K562 (cell line): ENCODE measurements around the gene SLC36A1. TPM values are rescaled to one million over a fixed set of nuclear protein-coding genes. Genes with fewer than 3 reads are reported as not detected.

Source experiments
- ASH1L ChIP-seq: fragments of 450-650 bp; IDR thresholded peaks from 2 replicates; pipeline ENCODE4 v1.6.1; 2018; ENCODE audit warnings: borderline replicate concordance, mild to moderate bottlenecking, low read depth; ENCODE audit not compliant: partially characterized antibody
- ELF1 ChIP-seq: fragments of 200-800 bp; sonication (Bioruptor generic); IDR thresholded peaks from 2 replicates; pipeline ENCODE4 v1.6.1; 2016; ENCODE audit warnings: missing genetic modification characterization, missing compliant biosample characterization
- HNRNPLL ChIP-seq: fragments of 200-400 bp; formaldehyde crosslinking; IDR thresholded peaks from 2 replicates; pipeline ENCODE4 v1.6.1; 2017; ENCODE audit warnings: low read length, low read depth, mild to moderate bottlenecking; ENCODE audit not compliant: poor library complexity, severe bottlenecking
- KDM2B ChIP-seq: fragments of 250-450 bp; sonication (Bioruptor Pico); IDR thresholded peaks from 2 replicates; pipeline ENCODE4 v1.8.0; 2021; ENCODE audit warnings: mild to moderate bottlenecking, moderate library complexity
- POLR3G ChIP-seq: IDR thresholded peaks from 2 replicates; pipeline ENCODE4 v1.6.1; 2011; ENCODE audit not compliant: insufficient read length, insufficient replicate concordance; ENCODE audit errors: extremely low read depth
- SIN3A ChIP-seq, 2 experiments: fragments of 150-350 bp in 1 of 2; IDR thresholded peaks; 2 replicates each; pipeline ENCODE4 v1.6.1; 2011 to 2016; ENCODE audit warnings: borderline replicate concordance in 2 of 2, low read depth in 2 of 2, low read length in 2 of 2, mild to moderate bottlenecking in 2 of 2, moderate library complexity in 2 of 2; ENCODE audit not compliant: control insufficient read depth in 1 of 2
- SIRT6 ChIP-seq: IDR thresholded peaks from one replicate; pipeline ENCODE4 v1.6.1; 2012; ENCODE audit warnings: low read depth, mild to moderate bottlenecking, control low read depth, inconsistent platforms, low read length, moderate library complexity
- ZFP1 ChIP-seq: fragments of 450-650 bp; formaldehyde crosslinking; IDR thresholded peaks from 2 replicates; pipeline ENCODE4 v1.4.0; 2020; ENCODE audit warnings: mild to moderate bottlenecking, mixed read lengths
- ZNF232 ChIP-seq: sonication (generic); formaldehyde crosslinking; IDR thresholded peaks from 2 replicates; pipeline ENCODE4 v1.8.0; 2022; ENCODE audit warnings: mild to moderate bottlenecking, missing genetic modification reagents
- polyA plus RNA-seq, 8 experiments: library from polyadenylated mRNA; depleted of rRNA in 4 of 8; stranded (reverse) in 5 of 8; unstranded in 3 of 8; fragments of >200 nt; fragmentation: Nextera tagmentation in 2 of 8; fragmentation: Illumina TruSeq in 1 of 8; extraction: Ambion mirVana in 2 of 8; extraction: Trizol in 1 of 8; gene quantifications; 2 replicates each; pipeline versions ENCODE4 v1.2.1 to v1.2.3, GENCODE V29; 2011 to 2014; ENCODE audit warnings: inconsistent platforms in 1 of 8, missing spikeins in 1 of 8
- total RNA-seq, 7 experiments: library from RNA; depleted of rRNA in 6 of 7; stranded (reverse); fragments of >200 nt in 6 of 7; fragmentation: Illumina TruSeq in 2 of 7; extraction: Trizol in 2 of 7; gene quantifications; 2 replicates each; pipeline versions ENCODE4 v1.2.1 to v1.2.3, GENCODE V29; 2011 to 2021; ENCODE audit warnings: low replicate concordance in 1 of 7
- TF ChIP-seq, protein P1 (sequence below): fragments of 250-450 bp; sonication (Bioruptor Pico); IDR thresholded peaks from 2 replicates; pipeline ENCODE4 v1.5.0; 2021; ENCODE audit warnings: mild to moderate bottlenecking, borderline replicate concordance
- TF ChIP-seq, protein P2 (sequence below): fragments of 250-450 bp; sonication (Bioruptor Pico); IDR thresholded peaks from 2 replicates; pipeline ENCODE4 v1.5.0; 2022; ENCODE audit warnings: mild to moderate bottlenecking
- TF ChIP-seq, protein P3 (sequence below): fragments of 250-450 bp; sonication (Bioruptor Pico); IDR thresholded peaks from 2 replicates; pipeline ENCODE4 v1.5.1; 2021; ENCODE audit warnings: mild to moderate bottlenecking
- TF ChIP-seq, protein P4 (sequence below): fragments of 450-650 bp; IDR thresholded peaks from 2 replicates; pipeline ENCODE4 v1.6.1; 2016; ENCODE audit warnings: low read depth, mild to moderate bottlenecking, moderate library complexity
- TF ChIP-seq, protein P5 (sequence below), 2 experiments: fragments of 150-350 bp in 1 of 2; IDR thresholded peaks; 2 replicates each; pipeline ENCODE4 v1.6.1; 2012 to 2016; ENCODE audit warnings: low read depth in 2 of 2, low read length in 2 of 2, mild to moderate bottlenecking in 1 of 2, moderate library complexity in 1 of 2

SLC36A1 gene
- total and polyA plus RNA-seq, 9 of the 15 experiments (the other 6 are each of a cell fraction or from before 2014, with no cell fraction given): 1.6 to 8.4 (median 4.6) TPM

DNA sequence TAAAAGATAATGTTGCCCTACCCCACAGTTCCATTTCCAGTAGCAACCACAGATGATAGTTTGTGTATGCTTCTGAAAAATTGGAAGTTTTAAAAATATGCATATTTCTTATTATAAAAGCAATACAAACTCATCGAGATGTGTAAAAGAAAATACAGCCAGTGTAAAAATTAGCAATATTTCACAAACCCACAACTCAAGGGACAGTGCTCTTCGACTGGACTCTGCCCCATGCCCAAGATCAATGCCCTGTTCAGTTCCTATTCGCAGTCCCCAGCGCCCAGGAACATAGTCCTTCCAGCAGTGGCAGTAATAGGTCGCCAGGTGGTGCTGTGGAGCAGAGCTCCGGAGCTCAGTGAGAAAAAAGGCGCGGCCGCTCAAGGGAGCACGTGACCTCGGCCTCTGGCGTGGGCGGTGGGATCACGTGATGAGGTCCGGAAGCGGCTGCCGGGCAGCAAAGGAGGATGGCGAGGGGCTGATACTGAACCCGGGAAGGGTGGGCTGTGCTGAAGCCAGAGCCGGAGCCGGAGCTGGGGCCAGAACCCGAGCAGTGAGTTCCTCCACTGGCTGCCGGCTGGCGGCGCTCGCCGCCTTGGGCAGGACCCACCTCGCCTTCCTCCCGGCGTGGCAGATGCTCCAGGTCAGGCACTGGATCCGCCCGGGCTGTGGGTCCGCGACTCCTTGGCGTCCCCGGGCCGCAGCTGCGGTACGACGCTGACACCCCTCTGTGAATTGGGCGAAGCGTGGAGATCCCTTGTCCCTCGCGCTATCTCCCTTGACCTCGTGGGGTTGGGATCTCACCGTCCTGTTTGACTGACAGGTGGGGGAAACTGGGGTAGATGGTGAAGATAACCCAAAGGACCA, at the start of gene SLC36A1 (continued):
- TF ChIP-seq SIN3A (IDR thresholded peaks at IDR 0.05; ENCODE audit: borderline replicate concordance in 2 of 2, control insufficient read depth in 1 of 2, low read depth in 2 of 2, low read length in 2 of 2) (peak in 1 of 2 experiments; percentile 91; a peak in 1 of 4 replicates), HNRNPLL (no peak), KDM2B (CRISPR knock-in tag) (no peak), SIRT6 (no peak), ZNF232 (CRISPR knock-in tag) (no peak), ASH1L (no peak), ZFP1 (CRISPR knock-in tag) (no peak), ELF1 (tag) (peak; percentile 90), POLR3G (no peak)
- TF ChIP-seq, protein P1, sequence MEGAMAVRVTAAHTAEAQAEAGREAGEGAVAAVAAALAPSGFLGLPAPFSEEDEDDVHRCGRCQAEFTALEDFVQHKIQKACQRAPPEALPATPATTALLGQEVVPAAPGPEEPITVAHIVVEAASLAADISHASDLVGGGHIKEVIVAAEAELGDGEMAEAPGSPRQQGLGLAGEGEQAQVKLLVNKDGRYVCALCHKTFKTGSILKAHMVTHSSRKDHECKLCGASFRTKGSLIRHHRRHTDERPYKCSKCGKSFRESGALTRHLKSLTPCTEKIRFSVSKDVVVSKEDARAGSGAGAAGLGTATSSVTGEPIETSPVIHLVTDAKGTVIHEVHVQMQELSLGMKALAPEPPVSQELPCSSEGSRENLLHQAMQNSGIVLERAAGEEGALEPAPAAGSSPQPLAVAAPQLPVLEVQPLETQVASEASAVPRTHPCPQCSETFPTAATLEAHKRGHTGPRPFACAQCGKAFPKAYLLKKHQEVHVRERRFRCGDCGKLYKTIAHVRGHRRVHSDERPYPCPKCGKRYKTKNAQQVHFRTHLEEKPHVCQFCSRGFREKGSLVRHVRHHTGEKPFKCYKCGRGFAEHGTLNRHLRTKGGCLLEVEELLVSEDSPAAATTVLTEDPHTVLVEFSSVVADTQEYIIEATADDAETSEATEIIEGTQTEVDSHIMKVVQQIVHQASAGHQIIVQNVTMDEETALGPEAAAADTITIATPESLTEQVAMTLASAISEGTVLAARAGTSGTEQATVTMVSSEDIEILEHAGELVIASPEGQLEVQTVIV (CRISPR knock-in tag): no peak
- TF ChIP-seq, protein P2, sequence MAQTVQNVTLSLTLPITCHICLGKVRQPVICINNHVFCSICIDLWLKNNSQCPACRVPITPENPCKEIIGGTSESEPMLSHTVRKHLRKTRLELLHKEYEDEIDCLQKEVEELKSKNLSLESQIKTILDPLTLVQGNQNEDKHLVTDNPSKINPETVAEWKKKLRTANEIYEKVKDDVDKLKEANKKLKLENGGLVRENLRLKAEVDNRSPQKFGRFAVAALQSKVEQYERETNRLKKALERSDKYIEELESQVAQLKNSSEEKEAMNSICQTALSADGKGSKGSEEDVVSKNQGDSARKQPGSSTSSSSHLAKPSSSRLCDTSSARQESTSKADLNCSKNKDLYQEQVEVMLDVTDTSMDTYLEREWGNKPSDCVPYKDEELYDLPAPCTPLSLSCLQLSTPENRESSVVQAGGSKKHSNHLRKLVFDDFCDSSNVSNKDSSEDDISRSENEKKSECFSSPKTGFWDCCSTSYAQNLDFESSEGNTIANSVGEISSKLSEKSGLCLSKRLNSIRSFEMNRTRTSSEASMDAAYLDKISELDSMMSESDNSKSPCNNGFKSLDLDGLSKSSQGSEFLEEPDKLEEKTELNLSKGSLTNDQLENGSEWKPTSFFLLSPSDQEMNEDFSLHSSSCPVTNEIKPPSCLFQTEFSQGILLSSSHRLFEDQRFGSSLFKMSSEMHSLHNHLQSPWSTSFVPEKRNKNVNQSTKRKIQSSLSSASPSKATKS (CRISPR knock-in tag): no peak
- TF ChIP-seq, protein P3, sequence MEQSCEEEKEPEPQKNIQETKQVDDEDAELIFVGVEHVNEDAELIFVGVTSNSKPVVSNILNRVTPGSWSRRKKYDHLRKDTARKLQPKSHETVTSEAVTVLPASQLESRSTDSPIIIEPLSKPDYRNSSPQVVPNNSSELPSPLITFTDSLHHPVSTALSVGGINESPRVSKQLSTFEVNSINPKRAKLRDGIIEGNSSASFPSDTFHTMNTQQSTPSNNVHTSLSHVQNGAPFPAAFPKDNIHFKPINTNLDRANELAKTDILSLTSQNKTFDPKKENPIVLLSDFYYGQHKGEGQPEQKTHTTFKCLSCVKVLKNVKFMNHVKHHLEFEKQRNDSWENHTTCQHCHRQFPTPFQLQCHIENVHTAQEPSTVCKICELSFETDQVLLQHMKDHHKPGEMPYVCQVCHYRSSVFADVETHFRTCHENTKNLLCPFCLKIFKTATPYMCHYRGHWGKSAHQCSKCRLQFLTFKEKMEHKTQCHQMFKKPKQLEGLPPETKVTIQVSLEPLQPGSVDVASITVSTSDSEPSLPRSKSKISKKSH (CRISPR knock-in tag): no peak
- TF ChIP-seq, protein P4, sequence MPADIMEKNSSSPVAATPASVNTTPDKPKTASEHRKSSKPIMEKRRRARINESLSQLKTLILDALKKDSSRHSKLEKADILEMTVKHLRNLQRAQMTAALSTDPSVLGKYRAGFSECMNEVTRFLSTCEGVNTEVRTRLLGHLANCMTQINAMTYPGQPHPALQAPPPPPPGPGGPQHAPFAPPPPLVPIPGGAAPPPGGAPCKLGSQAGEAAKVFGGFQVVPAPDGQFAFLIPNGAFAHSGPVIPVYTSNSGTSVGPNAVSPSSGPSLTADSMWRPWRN: no peak
- TF ChIP-seq, protein P5, sequence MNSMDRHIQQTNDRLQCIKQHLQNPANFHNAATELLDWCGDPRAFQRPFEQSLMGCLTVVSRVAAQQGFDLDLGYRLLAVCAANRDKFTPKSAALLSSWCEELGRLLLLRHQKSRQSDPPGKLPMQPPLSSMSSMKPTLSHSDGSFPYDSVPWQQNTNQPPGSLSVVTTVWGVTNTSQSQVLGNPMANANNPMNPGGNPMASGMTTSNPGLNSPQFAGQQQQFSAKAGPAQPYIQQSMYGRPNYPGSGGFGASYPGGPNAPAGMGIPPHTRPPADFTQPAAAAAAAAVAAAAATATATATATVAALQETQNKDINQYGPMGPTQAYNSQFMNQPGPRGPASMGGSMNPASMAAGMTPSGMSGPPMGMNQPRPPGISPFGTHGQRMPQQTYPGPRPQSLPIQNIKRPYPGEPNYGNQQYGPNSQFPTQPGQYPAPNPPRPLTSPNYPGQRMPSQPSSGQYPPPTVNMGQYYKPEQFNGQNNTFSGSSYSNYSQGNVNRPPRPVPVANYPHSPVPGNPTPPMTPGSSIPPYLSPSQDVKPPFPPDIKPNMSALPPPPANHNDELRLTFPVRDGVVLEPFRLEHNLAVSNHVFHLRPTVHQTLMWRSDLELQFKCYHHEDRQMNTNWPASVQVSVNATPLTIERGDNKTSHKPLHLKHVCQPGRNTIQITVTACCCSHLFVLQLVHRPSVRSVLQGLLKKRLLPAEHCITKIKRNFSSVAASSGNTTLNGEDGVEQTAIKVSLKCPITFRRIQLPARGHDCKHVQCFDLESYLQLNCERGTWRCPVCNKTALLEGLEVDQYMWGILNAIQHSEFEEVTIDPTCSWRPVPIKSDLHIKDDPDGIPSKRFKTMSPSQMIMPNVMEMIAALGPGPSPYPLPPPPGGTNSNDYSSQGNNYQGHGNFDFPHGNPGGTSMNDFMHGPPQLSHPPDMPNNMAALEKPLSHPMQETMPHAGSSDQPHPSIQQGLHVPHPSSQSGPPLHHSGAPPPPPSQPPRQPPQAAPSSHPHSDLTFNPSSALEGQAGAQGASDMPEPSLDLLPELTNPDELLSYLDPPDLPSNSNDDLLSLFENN (IDR thresholded peaks at IDR 0.05; ENCODE audit: low read depth in 2 of 2, low read length in 2 of 2): no peak
